ENCODE measurements around the gene ALS2.

DNA sequence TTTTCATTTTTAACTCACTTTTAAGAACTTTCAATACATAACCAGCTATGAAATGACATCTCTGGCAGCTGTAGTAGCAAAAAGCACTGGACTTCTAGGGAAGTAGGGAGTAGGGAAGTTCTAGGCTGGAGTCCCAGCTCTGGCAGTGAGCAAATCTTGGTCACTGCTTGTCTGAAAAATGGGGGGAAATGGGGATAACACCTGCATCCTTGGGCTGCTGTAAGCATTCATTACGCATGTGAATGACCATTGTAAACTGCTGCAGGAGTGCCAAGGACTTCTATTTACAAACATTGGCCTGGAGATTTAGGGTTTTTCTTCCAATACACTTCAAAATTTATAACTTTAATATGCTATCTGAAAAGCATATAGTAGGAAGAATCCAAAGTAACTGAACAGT, 81.3 kb downstream of the ALS2 start:
- TF ChIP-seq, protein P1, sequence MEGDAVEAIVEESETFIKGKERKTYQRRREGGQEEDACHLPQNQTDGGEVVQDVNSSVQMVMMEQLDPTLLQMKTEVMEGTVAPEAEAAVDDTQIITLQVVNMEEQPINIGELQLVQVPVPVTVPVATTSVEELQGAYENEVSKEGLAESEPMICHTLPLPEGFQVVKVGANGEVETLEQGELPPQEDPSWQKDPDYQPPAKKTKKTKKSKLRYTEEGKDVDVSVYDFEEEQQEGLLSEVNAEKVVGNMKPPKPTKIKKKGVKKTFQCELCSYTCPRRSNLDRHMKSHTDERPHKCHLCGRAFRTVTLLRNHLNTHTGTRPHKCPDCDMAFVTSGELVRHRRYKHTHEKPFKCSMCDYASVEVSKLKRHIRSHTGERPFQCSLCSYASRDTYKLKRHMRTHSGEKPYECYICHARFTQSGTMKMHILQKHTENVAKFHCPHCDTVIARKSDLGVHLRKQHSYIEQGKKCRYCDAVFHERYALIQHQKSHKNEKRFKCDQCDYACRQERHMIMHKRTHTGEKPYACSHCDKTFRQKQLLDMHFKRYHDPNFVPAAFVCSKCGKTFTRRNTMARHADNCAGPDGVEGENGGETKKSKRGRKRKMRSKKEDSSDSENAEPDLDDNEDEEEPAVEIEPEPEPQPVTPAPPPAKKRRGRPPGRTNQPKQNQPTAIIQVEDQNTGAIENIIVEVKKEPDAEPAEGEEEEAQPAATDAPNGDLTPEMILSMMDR (conservative IDR thresholded peaks at IDR 0.05; ENCODE audit: low read depth, low read length), result no peak
- TF ChIP-seq EZH2 (IDR thresholded peaks at IDR 0.05; ENCODE audit: borderline replicate concordance, low read depth, low read length, poor library complexity, severe bottlenecking), result no peak

All from A673 (cell line).